ENCODE results near the gene ALDH1A1.

DNA sequence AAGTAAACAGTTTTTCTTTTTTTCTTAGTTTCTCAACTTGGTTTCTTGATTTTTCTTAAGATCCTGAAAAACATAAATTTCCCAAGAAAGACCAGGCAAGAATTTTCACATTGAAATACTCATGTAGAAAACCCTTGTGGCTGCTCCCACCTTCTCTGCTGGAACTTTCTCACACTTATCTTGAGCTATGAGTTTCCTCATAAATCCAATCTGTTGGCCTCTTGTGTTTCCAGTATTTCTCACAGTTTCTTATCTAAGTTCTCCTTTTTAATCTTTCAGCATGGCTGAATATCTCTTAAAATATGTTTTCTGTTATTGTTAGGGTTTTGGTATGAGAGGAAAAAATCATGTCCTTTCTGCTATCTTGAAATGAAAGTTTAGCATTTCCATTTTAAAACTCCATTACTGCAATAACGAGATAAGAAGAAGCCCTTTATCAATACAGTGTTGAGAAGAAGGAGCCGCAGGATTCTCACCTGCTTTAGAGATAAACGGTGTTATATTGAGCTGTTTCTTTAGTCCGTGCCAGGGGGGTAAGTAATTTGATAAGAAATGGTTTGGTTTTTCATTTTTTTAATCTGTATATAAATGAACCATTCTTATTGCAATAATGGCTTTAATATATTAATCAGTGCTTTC, 89.3 kb downstream of the ALDH1A1 start:
- TF ChIP-seq ZFP30 (CRISPR knock-in tag; IDR thresholded peaks at IDR 0.05) (no peak), ZNF70 (CRISPR knock-in tag; IDR thresholded peaks at IDR 0.05) (no peak), ZFP3 (CRISPR knock-in tag; IDR thresholded peaks at IDR 0.05) (no peak), ISL1 (CRISPR knock-in tag; IDR thresholded peaks at IDR 0.05) (no peak)
- TF ChIP-seq, protein P1, sequence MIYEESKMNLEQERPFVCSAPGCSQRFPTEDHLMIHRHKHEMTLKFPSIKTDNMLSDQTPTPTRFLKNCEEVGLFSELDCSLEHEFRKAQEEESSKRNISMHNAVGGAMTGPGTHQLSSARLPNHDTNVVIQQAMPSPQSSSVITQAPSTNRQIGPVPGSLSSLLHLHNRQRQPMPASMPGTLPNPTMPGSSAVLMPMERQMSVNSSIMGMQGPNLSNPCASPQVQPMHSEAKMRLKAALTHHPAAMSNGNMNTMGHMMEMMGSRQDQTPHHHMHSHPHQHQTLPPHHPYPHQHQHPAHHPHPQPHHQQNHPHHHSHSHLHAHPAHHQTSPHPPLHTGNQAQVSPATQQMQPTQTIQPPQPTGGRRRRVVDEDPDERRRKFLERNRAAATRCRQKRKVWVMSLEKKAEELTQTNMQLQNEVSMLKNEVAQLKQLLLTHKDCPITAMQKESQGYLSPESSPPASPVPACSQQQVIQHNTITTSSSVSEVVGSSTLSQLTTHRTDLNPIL (CRISPR knock-in tag; IDR thresholded peaks at IDR 0.05; ENCODE audit: low read depth) = no peak
- TF ChIP-seq, protein P2, sequence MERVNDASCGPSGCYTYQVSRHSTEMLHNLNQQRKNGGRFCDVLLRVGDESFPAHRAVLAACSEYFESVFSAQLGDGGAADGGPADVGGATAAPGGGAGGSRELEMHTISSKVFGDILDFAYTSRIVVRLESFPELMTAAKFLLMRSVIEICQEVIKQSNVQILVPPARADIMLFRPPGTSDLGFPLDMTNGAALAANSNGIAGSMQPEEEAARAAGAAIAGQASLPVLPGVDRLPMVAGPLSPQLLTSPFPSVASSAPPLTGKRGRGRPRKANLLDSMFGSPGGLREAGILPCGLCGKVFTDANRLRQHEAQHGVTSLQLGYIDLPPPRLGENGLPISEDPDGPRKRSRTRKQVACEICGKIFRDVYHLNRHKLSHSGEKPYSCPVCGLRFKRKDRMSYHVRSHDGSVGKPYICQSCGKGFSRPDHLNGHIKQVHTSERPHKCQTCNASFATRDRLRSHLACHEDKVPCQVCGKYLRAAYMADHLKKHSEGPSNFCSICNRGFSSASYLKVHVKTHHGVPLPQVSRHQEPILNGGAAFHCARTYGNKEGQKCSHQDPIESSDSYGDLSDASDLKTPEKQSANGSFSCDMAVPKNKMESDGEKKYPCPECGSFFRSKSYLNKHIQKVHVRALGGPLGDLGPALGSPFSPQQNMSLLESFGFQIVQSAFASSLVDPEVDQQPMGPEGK (CRISPR knock-in tag; IDR thresholded peaks at IDR 0.05; ENCODE audit: borderline replicate concordance) = no peak
- TF ChIP-seq, protein P3, sequence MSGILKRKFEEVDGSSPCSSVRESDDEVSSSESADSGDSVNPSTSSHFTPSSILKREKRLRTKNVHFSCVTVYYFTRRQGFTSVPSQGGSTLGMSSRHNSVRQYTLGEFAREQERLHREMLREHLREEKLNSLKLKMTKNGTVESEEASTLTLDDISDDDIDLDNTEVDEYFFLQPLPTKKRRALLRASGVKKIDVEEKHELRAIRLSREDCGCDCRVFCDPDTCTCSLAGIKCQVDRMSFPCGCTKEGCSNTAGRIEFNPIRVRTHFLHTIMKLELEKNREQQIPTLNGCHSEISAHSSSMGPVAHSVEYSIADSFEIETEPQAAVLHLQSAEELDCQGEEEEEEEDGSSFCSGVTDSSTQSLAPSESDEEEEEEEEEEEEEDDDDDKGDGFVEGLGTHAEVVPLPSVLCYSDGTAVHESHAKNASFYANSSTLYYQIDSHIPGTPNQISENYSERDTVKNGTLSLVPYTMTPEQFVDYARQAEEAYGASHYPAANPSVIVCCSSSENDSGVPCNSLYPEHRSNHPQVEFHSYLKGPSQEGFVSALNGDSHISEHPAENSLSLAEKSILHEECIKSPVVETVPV (CRISPR knock-in tag; IDR thresholded peaks at IDR 0.05) = no peak
